Epidermal melanocyte (primary cell): ENCODE data around the gene KSR1.

Source experiments
- DNase-seq: peaks from one replicate; pipeline ENCODE4 v3.0.0; 2011; ENCODE audit warnings: low spot score; ENCODE audit not compliant: insufficient read length

Gene KSR1

DNA sequence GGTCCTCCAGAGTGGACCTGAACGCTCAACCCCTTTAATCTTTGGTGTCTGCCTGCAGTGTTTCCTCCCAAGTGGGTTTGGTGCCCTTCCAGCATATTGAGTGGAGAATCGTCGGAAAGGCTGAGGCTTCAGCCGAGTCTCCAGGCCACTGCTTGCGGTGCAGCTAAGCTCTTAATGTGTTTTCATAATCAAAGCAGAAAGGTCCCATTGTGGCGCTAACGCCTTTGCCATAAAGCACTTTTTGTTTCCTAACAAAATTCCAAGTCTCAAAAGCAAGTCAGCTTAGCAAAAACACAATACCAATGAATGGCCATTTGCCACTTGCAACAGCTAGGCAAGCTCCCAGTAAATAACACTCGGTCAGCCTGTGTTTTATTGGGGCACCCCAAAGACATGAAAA, 57.6 kb downstream of the KSR1 start:
- DNase-seq: peak; percentile 45

DNA sequence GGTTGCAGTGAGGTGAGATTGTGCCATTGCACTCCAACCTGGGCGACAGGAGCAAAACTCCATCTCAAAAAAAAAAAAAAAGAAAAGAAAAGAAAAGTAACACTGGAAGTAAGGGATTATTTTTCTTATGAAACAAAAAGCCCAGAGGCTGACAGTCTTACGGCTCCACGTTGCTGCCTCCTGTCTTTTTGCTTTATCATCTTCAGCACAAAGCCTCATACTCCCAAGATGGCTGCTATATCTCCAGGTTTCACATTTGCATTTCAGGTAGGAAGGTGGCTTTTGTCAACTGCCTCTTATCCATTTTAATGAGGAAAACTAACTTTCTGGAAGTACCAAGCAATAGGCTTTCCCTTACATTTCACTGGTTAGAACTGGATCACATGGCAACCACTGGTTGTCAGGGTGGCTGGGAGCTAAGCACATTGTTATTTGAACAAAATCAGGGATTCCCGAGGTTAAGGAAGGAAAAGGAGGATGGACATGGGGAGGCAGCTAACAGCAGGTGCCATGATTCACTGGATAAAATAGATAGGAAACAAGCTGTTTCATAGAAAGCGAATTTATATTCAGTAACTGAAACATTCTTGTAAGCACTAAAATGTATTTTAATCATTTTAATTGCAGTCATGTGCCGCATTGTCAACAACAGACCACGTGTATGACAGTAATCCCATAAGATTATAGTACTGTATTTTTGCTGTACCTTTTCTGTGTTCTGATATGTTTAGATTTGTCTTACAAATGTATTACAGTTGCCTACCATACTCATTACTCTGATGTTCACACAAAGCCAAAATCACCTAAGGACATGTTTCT, 58.6 kb downstream of the KSR1 start:
- DNase-seq: no peak

DNA sequence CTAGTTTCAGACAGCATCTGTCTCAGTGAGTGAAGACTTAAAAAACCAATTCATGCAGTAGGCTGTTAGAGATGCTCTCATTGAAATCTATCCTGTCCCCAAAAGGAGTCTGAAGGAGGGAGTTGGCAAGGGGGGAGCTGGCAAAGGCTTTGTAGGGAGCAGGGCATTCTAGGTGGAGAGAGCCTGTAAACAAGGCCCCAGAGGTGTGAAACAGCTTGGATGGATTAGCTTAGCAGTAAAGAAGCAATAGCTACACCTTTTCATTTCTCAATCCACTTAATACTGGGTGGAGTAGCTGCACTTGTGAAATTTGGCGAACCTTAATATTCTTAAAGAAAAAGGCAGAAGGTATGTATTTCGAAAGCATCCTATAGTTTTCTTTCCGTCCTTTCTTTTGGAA, 61.8 kb downstream of the KSR1 start:
- DNase-seq: no peak

DNA sequence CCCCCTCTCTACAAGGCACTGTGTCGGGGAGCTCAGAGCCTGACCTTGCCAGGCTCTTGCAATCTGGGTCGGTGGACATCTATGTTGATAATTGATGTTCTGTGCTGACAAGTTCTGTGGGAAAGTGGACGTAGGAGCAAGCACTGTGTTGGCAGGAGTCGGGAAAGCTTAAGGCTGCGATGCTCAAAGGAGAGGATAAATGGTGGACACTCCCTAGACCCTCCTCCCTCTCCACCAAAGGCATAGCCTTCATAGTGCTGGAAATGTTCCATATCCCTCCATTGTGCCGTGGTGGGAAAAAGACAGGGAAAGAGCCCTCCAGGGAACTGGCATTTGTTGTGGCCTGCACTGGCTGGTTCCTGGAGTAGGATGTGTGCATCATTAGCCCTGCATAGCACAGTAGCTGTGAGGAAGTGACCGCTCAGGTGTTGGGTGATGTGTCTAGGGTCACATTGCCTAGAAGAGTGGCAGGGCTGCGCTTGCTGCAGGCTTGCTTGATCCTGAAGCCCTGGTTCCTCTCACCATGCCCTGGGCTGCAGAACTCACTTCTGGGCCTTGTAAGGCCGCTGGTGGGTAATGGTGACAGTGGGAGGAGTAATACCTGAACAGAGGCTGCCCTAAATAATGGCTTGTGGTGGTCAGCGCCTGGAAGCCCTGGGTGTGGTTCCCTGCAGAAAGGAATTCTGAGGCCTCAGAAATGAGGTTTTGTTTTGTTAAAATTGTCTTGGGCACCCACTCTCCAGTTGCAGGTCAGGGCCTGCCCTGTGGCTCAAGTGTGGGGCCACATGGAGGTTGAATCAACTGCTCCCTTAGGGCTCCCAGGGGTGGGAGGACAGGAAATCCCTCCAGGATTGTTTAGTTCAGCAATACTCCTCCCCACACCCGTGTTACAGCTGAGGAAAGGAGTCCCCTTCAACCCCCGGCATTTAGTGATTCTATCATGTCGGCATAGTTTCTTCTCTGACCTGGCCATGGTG, 62.6 kb downstream of the KSR1 start:
- no peak for DNase-seq

DNA sequence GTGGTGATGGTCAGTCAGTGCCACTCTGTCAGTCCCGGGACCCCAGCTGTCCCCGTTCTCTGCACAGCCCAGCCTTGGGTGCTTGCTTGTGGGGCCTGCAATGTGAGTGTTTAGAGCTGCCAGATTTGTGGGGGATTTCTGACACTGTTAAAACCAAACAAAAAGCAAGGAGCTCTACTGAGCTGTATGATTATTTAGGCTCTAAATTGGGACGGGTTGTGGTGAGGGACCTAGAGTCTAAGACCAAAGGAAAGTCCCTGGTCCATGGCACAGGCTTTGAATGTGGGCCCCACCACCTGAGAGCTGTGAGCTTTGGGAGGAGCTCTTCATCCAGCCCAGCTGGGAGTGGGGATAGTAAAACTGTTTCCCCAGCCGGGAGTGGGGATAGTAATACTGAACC, 63.3 kb downstream of the KSR1 start:
- no peak for DNase-seq

DNA sequence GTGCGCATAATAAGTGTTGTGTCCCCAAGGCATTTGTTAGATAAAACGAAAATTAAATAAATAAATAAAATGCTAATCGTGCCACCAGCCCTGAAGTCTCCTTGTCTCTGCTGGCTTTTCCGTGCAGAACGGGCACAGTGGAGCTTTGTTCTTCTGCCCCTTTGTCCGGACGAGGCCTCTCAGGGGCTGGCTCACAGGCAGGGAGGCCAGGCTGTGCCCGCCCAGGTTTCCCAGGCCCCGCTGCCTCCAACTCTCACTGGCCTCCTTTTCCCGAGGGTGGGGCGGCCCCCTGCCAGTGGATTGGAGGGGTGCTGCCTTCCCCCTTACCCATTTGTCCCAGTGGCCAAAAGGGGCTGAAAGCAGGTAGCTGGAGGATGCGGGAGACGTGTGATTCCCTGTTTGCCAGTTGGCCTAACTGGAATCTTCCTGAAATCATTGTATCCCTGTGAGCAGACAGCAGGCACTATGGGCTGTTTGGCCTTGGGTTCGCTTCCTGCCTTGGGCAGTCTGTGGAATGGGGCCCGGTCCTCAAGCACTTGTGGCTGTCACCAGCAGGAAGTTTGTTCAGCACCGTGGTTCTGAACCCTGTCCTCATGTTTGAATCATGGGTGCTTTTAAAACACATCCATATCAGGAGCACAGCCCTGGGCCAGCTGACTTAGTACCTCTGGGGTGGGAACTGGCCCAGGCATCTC, 64.4 kb downstream of the KSR1 start:
- peak; percentile 64 for DNase-seq

DNA sequence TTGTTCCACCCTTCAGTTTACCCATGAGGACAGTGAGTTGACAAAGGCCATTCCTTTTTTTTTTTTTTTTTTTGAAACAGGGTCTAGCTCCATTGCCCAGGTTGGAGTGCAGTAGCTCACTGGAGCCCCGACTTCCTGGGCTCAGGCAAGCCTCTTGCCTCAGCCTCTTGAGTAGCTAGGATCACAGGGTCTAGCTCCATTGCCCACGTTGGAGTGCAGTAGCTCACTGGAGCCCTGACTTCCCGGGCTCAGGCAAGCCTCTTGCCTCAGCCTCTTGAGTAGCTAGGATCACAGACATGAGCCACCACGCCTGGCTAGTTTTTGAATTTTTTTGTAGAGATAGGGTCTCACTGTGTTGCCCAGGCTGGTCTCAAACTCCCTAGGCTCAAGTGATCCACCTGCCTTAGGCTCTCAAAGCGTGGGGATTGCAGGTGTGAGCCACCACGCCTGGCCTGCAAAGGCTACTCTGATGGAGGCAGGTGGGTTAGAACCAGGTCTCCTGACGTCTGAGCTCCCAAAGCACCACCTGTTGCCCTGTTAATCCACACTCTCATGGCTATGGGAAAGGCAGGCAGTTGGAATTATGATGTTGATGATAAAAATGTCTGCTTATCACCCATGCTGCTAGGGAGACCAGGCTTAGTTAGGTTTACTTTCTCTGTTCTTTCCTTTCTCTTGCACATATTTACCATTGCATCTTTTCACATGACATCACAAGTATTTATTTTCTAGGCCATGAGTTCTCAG, 65.2 kb downstream of the KSR1 start:
- DNase-seq: no peak

DNA sequence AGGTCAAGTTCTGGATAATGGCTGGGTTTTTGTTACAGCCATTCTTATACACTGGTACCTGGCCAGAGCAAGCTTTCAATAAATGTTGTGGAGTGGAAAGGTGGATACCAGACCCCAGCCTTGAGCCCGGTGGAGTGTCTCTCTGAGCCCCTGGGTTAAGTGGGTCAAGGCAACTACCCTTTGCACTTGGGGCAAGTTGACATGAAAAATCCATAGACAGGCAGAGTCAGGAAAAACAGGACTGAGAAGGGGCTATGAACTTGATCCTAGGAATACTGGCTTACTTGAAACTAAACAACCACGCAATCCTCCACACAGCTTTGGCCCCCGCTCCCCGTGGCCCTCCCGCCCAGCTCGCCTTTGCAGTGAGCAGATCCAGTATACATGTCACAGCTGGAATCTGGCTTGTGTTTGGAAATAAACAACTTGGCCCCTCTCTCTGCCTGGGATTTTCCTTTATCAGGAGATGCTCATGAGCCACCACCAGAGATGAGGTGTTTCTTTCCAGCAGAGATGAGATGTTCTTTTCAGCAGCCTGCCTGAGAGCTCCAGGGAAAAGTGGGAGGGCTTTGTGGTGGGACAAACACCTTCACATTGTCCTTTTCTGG, 65.9 kb downstream of the KSR1 start:
- DNase-seq: no peak

DNA sequence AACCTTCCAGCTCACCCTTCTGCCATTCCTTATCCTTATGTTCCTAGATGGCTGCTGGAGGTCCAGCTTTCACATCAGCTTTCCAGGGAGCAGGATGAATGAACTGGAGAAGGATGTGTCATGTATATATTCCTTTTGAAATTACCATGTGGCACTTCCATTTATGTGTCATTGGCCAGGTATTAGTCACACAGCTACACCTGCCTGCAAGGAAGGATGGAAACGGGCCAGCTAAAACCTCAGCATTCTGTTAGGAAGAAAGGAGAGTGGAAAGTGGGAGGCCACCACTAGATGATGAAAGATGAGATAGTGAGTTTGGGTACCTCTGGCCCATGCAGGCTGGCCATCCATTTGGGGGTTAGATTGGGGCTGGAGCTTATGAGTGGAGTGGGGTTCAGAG, 67.5 kb downstream of the KSR1 start:
- DNase-seq: no peak

DNA sequence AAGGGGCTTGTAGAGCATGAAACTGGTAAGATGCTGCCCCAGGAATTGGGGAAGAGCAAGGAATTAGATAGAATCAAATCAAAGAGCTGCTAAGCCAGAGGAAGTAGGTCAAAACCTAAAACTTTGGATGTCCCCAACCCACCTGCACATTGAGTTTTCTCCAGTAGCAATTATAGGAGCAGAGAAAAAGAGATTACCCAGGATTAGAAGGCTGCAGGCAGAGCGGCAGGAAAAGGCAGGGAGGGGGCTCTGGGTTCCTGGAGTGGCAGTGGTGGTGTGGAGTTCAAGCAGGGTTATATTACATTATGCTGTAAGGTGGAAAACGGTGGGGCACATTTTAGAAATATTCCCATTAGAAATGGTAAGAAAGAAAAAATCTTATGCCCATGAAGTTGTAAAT, 68.3 kb downstream of the KSR1 start:
- DNase-seq: no peak

DNA sequence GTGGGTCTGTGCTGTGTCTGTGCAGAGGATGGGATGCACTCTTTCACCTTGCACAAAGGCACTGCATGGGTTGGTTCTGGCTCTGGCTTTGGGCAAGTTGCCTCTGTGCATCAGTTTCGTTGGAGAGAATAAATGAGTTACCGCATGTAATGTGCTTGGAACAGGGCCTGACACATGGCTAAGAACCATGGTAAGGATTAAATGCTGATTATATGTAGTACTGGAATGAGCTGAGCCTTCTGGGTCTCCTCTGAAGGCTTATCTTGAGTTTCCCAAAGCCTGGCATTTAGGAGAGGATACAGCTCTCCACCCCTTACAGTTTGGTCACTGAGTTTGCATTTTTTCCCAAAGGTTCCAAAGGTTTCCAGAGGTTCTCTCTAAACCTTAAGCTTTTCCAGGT, 69.1 kb downstream of the KSR1 start:
- DNase-seq: no peak

DNA sequence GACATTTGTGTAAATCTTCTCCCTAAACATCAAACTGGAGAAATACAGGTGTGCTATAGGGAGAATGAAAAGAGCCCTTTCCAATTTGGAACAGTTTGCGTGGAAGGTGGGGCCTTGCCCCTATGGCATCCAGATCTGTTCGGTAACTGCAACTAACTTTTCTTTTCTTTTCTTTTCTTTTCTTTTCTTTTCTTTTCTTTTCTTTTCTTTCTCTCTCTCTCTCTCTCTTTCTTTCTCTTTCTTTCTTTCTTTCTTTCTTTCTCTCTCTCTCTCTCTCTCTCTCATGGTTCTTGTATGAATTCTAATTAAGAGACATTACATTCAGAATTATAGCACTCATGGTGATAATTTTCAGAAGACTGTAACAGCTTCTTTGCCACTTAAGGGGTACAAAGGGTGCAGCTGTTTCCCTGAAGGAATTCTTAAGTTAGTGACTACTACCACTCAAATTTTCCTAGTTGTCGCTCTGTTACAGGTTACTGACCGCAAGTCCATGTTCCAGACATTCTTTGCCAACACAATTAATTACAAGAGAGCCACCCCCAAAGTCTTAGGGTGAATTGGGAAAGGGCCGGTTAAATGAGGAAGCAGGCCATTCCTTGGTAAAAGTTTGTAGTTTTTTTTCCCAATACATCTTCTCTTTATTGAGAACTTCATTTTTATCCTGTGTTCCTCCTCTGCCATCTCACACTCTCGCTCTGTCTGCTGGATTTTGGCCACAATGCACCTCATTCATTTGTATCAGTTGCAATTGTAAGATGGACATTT, 69.8 kb downstream of the KSR1 start:
- no peak for DNase-seq

DNA sequence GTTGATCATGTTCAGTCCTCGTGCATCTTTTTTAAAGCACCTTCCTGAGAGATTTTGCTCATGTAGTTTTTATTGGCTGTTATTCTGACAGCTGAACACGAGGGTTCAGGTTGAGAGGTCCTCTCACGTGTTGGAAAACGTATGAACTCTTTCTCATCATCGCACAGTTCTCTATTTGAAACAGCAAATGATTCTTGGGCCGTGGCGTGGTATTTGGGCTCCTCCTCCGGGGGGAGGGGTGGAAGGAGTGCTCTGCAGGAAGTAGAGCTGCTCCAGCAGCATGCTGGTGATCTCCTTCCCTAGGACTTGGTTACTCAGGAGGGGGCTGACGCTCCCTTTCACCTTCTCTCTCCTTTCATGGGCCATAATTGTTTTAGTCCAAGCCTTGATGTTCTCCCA, 70.4 kb downstream of the KSR1 start:
- no peak for DNase-seq

DNA sequence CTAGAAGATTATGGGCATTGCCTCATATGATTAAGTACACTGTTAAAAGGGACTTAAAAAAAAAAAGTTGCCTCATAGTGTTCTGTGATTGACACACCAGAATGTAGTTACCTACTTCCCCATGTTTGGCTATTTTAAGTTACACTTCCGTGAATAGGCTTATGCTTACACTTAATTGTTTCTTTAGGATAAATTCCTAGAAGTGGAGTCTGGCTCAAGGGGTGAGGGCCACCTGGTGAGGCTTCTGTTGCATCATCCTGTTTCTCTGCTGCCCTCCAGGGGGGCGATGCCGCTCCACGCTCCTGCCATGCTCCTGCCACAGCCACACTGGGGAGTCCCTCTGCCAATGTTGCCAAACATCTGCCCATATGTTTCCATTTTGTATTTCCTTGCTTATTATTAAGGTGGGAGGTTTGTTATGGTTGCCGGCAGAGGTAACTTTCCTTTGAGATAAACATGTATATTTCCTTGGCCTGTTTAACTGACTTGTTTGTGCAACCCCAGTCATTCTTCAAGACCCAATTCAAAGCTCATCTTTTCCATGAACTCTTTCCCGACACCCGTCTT, 73.1 kb downstream of the KSR1 start:
- DNase-seq: no peak

DNA sequence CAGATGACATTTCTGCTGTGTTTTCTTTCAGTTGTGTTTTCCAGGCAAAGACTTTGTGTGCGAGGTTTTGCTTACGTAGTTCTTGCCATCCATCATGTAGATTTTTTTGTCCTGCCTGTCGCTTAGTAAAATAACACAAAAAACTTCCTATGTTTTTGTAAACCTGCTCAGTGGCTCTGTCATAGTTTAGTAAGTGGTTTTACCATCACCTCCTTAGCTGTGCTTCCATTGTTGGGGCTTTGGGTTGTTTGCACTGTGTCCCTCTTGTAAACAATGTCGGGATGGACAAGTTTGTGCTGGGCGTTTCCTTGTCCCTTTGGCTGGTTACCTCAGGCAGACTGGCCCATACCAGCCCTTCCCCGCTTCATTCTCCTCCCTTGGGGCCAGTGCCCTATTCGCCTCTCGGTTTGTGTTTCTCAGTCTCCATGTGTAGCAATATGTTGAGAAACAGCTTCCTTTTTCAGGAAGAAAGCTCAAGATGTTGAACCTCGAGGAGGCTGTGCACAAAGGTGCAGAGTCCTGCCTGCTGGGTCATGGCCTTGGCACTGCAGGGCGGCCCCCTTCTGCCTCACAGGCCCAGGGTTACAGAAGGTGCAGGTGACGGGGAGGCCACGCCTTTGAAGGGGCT, 74.6 kb downstream of the KSR1 start:
- DNase-seq: no peak

DNA sequence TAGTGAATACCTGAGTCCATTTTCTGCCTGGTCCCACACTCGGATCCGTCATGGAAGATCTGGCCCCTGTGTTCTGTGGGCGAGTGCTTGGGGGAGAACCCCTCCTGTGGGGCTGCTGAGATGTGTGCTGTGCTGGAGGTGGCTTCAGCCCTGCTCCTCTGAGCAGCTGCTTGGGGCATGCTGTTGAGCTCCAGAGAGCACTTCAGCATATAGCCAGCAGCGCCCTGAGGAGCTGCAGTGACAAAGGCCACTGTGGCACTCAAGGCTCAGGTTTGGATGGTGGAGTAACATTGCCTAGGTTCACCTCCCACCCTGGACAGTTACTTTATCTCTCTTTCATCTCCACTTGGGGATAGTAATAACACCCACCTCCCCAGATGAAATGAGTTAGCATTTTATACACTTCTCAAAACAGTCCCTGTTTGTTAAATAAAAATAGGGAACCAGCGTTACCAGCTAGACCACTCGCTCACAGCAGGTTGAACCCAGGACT, 75.3 kb downstream of the KSR1 start:
- no peak for DNase-seq

DNA sequence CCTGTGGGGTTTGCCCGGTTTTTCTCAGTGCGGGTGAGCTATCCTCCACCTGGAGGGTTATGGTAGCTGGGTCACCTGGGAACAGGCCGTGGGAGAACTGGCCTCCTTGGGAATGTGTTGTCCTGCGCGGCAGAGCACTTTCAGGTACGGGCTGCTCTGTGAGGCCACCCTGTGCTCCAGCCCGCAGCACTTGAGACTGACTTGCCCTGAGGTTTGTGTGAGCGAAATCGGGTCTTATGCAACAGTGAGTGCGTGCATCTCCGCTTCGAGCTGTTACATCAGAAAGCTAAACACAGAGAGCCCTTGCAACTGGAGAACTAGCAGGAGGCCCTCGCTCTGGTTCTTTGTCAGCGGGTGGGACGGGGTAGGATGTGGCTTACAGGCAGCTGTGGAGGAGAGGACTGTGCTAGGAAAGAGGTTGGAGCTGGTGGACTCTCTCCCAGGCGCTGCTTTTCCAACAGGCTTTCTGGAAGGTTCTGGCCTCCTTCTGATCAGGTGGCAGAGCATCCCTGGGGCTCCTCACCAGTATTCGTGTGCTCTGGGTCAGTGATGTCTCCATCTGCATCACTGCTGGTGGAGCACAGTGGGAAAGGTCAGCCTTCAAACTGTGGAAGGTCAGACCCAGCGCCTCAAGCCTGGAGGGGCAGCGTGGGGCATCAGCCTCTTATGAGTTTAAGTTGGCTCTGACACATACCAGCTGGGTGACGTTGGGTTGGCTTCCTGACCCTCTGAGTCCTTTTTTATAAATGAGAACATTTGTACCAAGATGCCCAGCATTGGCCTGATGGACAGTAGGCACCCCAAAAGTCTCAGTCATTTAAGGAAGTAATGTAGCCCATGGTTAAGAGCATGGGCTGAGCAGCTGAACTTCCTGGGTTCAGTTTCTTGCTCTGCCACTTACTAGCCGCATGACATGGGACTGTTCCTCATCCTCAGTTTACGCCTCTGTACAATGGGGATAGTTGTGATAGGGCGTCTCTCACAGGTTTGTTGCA, 76.3 kb downstream of the KSR1 start:
- DNase-seq: no peak
